PFSK-1 (cell line): ENCODE measurements around the gene C5orf34.

Experiments used
- POLR2AphosphoS5 ChIP-seq: IDR thresholded peaks from 2 replicates; pipeline ENCODE4 v1.6.1; 2012; ENCODE audit warnings: low read depth, mild to moderate bottlenecking, control low read depth, low read length, moderate library complexity
- REST ChIP-seq, 2 experiments: IDR thresholded peaks; 2 replicates each; pipeline versions ENCODE4 v1.6.1 to v1.8.0; 2011 to 2012; ENCODE audit warnings: low read depth in 2 of 2, low read length in 2 of 2, control low read depth in 1 of 2, inconsistent platforms in 1 of 2, mild to moderate bottlenecking in 1 of 2, moderate library complexity in 1 of 2; ENCODE audit not compliant: insufficient read depth in 1 of 2

- no peak for TF ChIP-seq REST (IDR thresholded peaks at IDR 0.05; ENCODE audit: insufficient read depth in 1 of 2, low read depth in 2 of 2, low read length in 2 of 2)
- no peak for TF ChIP-seq POLR2AphosphoS5
These were observed 23.6 kb downstream of the C5orf34 start for GRCh38 chr5:43491326-43491725.
